GM08714 (cell line): ENCODE data around the gene KLHL12.
A peak's percentile ranks its signal among the peaks of the same experiment; 100 is the strongest.
"Not testable (repeated sequence)": the region's sequence is repeated elsewhere in the genome, so short reads cannot be mapped to it uniquely, and the experiment has no call there.

ENCODE experiments used
- H3K4me3 ChIP-seq: fragments of 200-500 bp; sonication (Bioruptor generic); 2 replicates; pipeline ENCODE4 v1.5.1; 2014; ENCODE audit warnings: mild to moderate bottlenecking, low read length, inconsistent platforms
- ZNF274 ChIP-seq: IDR thresholded peaks from 2 replicates; pipeline ENCODE4 v1.6.1; 2012; ENCODE audit warnings: mild to moderate bottlenecking, low read depth, low read length

KLHL12 gene

GRCh38 chr1:202957733-202958543, 30.9 kb upstream of the KLHL12 start, which contains the start of gene ADIPOR1:
TSS of gene ADIPOR1 (minus strand) at chr1:202958312. CDS start at chr1:202951070, 7,242 bp downstream.
- TF ChIP-seq ZNF274: no peak

GRCh38 chr1:202956969-202957368, 29.9 kb upstream of the KLHL12 start:
- no peak for TF ChIP-seq ZNF274
- H3K4me3 ChIP-seq: peak overlapping the region; percentile 88

More at GRCh38 chr1:202957733-202958543, 30.9 kb upstream of the KLHL12 start, which contains the start of gene ADIPOR1:
- peak within 1 kb of the TSS; percentile 88 for H3K4me3 ChIP-seq

GRCh38 chr1:202954057-202954745, 27.2 kb upstream of the KLHL12 start:
- H3K4me3 ChIP-seq: no peak overlapping the region
- no peak for TF ChIP-seq ZNF274

GRCh38 chr1:202953392-202953791, 26.4 kb upstream of the KLHL12 start:
- no peak for TF ChIP-seq ZNF274
- no peak overlapping the region for H3K4me3 ChIP-seq

- TF ChIP-seq ZNF274: no peak
- H3K4me3 ChIP-seq: no peak overlapping the region
These were observed 25.8 kb upstream of the KLHL12 start for GRCh38 chr1:202952818-202953217.

GRCh38 chr1:202952099-202952498, 25.1 kb upstream of the KLHL12 start:
- no peak for TF ChIP-seq ZNF274
- no peak overlapping the region for H3K4me3 ChIP-seq

- TF ChIP-seq ZNF274: no peak
- H3K4me3 ChIP-seq: no peak overlapping the region
These were observed 24.4 kb upstream of the KLHL12 start for GRCh38 chr1:202951437-202951836.

GRCh38 chr1:202945483-202945882, 18.4 kb upstream of the KLHL12 start:
- no peak overlapping the region for H3K4me3 ChIP-seq
- TF ChIP-seq ZNF274: no peak

GRCh38 chr1:202944438-202944921, 17.4 kb upstream of the KLHL12 start:
- no peak overlapping the region for H3K4me3 ChIP-seq

GRCh38 chr1:202942426-202942825, 15.4 kb upstream of the KLHL12 start:
- H3K4me3 ChIP-seq: no peak overlapping the region
- no peak for TF ChIP-seq ZNF274

More at GRCh38 chr1:202944438-202944921, 17.4 kb upstream of the KLHL12 start:
- no peak for TF ChIP-seq ZNF274

GRCh38 chr1:202941372-202941771, 14.3 kb upstream of the KLHL12 start:
- no peak overlapping the region for H3K4me3 ChIP-seq
- no peak for TF ChIP-seq ZNF274

GRCh38 chr1:202940561-202940960, 13.5 kb upstream of the KLHL12 start:
- TF ChIP-seq ZNF274: no peak
- no peak overlapping the region for H3K4me3 ChIP-seq

GRCh38 chr1:202938287-202938925, 11.4 kb upstream of the KLHL12 start:
- H3K4me3 ChIP-seq: no peak overlapping the region
- no peak for TF ChIP-seq ZNF274

- not testable (repeated sequence) for H3K4me3 ChIP-seq
These were observed 9.4 kb upstream of the KLHL12 start for GRCh38 chr1:202936409-202936808.
